Stimulated activated CD8-positive, alpha-beta memory T cell treated with anti-CD3 and anti-CD28 coated beads, Interleukin-2, amount 100 ng/mL, for 1 hour (primary cell): ENCODE data around the gene CCDC158.
"Not testable (repeated sequence)": the region's sequence is repeated elsewhere in the genome, so short reads cannot be mapped to it uniquely, and the experiment has no call there.

Source experiments
- DNase-seq, 2 donors: peaks; one replicate each; pipeline ENCODE4 v3.0.0-alpha.2; 2020; ENCODE audit warnings: low read depth in 2 of 2

CCDC158 gene

DNA sequence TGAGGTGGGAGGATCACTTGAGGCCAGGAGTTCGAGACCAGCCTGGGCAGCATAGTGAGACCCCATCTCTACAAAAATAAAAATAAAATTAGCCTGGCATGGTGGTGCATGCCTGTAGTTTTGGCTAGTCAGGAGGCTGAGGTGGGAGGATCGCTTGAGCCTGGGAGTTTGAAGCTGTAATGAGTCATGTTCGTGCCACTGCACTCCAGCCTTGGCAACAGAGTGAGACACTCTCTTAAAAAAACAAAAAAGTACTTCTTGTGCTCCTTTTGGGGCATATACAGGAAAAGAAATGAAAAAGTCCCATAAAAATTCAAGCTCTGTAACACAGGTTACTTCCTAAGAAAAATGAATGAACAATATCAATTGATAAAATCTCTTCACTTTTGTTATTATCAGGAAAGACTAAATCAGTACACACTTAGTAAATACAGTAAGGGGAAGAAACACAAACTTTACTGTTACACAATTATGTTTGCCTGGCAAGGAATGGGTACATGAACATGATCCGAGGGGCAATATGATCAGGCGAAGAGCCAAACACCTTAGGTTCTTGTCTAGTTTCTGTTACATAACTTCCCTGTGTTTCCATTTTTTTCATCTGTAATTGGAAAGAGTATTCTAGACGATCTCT, 46.9 kb downstream of the CCDC158 start:
- DNase-seq = no peak

DNA sequence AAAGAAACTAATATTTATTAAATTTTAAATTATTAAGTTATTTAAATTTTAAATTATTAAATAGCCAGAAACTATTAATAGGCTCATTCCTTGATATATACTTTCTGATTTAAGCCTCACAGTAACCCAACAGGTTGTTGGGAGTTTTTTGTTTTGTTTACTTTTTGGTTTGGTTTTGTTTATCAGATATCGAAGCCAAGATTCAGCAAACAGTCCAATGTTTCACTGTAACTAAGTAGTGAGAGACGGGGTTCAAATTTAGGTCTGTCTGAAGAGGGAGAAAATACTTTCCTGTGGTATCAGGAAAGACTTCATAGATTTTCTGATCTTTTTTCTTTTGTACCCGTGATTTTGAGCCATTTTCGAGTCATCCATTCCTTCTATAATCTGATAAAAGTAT, 54.2 kb downstream of the CCDC158 start:
- no peak for DNase-seq

DNA sequence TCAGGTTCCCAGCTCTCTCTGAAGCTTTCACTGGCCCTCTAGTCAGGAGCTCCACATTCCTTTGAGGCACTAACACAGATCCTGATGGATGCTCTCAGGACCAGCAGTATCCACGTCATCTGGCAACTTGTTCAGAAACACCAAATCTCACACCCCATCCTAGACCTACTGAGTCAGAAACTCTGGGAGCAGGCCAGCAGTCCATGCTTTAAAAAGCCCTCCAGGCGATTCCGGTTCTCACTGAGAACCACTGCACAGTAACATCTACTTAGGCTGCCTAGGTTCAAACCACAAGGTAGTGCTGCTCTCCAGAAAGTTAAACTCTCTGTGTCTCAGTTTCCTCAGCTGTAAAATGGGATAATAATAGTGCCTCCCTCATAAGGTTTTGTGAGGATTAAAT, 55.3 kb downstream of the CCDC158 start:
- no peak for DNase-seq

DNA sequence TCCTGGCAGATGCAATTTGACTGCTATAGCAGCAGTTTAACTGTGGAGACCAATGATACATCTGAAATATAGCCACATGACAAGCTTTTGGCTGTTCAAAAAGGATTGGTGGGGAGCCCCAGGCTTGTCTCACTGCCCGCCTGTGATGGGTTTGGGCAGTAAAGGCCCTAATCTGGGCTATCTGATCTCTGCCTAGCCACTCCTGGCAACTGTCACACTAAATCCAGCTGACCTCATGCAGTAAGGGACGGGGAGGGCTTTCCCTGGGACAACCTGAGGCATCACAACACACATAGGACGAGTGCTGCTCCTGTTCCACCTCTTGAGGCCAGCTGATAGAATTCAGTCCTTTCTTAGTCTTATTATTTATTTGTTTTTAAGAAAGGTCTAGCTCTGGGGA, 56.2 kb downstream of the CCDC158 start:
- DNase-seq = no peak

DNA sequence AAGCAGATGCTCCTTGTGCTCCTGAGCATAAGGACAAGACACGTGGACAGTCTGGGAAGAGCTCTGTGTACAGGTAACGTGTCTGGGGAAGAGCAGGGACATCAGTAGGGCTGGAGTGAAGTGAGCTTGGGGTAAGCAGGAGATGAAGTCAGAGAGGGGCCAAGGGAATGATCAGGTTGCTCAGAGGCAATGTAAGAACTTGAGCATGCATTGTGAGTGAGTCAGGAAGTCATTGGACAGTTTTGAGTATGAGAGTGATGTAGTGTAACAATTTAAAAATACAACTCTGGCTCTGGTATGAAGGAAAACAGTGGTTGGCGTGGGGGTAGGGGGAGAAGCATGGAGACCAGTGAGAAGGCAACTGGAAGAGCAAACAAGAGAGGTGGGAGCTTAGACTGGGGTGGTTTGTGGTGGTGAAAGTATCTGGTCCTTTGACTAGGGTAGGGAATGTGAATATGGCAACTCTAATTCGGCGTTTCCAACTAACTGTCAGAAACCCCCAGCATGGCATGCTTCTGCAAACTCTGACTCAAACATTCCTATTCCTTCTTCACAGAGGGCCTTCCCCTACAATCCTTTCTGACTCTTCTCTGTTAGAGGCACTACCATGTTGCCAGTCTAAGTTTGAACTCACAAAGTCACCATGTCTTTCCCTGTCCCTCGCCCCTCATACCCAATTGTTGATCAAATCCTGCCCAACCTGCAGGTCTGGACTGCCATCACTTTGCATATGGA, 57.2 kb downstream of the CCDC158 start:
- no peak for DNase-seq

DNA sequence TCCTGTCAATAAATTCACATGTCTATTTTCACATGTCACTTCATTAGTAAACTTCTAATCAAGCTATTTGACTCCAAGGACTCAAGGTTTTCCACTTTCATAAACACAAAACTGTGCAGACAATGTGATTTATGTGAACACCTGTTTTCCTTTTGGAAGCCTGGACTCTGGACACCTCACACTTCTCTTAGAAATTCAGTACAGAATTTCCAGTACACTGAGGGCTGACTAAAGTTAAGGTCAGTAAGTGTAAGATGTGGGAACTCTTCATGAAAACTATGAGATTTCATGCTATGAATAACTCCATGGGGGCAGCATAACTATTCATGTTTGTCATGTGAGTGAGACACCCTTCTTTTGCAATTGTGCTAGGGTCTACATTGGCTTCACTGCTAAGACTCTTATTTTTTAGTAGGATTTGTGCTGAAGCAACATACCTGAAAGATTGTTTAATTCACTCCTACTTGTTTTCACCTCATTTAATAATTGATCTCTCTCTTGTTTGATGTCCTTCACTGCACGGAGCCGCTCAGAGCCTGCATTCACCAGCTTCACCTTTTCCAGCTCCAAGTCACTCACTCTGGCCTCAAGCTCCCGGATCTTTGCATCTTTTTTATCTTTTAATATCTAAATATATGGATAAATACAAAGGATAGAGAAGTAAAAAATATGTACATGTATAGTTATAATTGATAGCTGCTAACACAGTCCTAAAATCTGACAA, 59.1 kb downstream of the CCDC158 start:
- no peak for DNase-seq

DNA sequence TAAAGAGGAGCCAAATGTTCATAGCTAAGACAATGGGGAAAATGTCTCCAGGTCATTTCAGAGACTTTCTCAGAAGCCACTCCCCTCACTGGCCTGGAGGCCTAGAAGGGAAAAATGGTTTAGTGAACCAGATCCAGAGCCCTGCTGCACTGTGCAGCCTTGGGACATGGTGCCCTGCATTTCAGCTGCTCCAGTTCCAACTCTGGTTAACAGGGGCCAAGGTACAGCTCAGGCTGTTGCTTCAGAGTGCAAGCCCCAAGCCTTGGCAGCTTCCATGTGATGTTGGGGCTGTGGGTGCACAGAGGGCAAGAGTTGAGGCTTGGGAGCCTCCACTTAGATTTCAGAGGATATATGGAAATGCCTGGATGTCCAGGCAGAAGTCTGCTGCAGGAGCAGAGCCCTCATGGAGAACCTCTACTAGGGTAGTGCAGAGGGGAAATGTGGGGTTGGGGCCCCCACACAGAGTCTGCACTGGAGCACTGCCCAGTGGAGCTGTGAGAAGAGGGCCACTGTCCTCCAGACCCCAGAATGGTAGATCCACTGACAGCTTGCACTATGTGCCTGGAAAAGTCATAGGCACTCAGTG, 61.0 kb downstream of the CCDC158 start:
- DNase-seq = not testable (repeated sequence)

DNA sequence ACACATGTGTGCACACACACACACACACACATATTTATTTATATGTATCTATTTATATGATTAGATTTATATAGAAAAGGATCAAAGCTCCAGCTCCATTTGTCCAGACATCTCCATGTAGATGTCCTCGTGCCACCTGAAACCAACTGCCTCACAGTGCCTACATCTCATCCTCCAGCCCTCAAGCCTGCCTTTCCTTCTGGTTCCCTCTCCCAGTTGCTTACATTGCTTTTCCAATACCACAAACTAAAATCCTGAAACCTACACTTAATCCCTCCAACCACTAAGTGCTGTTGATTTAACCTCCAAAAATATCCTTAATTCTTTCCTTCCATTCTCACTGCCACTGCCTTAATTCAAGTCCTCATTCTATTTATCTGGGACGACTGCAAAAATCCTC, 63.0 kb downstream of the CCDC158 start:
- DNase-seq = no peak

DNA sequence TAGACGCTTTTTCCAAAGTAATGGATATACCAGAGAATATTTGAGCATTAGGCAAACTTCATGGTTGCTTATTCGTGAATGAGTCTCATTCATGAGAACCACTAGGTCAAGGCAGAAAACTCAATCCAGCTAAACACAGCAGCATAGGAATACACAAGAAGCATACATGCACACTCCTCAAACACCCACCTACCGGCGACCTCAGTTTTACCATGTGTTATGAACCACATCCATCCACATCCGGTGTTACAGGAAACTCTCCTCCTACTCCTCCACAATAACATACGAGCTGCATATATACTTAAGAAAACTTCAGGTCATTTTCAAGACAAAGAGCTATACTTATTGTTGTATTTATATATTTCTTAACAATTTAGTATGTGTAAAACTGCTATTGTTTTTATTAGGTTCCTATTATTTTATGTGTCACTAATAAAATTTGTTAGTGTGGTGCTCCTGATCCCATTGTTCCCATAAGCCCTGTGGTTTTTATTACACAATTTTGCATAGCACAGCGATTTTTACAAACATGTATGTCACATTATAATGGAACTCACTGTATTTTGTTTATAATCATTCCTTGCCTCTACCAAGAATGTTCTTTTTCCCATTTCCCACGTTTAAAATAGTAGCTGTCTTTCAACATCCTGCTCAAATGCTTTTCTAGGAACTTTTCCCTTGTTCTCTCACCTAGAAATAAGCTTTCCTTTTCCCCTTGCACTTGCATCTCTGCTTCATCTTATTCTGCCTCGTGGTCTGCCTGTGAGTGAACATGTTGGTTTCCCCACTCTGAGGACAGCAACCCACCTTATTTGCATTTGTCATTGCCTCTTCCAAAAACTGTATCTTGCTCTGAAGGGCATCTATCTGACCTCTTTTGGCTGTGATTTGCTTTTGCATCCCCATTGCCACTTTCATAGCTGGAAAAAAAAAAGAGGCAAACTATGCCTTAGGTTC, 66.1 kb downstream of the CCDC158 start:
- peak in 1 of 2 donors; percentile 3 for DNase-seq

DNA sequence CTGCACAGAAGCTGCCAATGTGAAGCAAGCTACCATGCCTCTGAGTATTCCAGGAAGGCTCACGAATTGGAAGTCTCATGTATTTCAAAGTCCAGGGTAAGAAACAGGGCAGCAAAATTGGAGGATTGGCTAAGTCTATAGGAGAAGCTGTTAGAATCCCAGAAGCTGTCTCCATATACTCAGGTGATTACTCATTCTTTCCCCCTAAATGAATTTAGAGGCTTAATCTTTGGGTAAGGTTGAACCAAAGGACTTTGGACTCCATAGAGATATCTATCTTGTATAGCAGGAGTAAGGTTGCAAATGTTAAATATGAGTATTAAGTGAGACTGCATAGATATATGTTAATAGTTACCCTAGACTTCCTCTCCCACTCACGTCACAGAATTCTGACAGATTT, 78.1 kb downstream of the CCDC158 start:
- no peak for DNase-seq

DNA sequence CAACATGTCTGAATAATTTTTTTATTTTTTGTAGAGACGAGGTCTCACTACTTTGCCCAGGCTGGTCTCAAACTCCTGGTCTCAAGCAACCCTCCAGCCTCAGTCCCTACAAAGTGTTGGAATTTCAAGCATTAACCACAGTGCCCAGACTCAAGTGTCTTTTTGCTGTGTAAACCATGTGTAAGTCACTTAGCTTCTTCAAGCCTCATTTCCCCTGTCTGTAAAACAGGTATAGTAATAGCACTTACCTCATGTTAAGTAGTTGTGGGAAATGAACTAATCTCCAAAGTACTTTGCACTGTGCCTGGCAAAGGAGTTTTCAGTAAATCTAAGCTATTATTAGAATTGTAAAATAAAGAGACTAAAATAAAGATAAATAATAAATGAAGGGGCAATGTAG, 78.8 kb downstream of the CCDC158 start:
- DNase-seq = no peak

DNA sequence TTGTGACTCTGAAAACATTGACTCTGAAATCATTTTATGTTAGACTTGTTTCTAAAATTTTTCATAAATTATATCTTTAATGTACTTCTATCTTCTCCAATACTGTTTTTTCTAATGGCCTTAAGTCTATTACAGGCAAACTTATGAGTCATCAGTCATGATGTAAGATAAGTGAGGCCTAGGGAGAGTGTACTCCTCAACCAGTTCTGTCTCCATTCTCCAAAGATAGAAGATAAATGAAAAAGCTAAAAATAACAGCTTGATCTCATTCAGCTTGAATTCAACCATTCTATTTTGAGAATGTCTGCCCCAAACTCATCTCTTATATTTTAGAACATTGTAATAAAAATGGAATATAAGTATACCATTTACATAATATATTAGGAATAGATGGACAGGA, 79.9 kb downstream of the CCDC158 start:
- no peak for DNase-seq

DNA sequence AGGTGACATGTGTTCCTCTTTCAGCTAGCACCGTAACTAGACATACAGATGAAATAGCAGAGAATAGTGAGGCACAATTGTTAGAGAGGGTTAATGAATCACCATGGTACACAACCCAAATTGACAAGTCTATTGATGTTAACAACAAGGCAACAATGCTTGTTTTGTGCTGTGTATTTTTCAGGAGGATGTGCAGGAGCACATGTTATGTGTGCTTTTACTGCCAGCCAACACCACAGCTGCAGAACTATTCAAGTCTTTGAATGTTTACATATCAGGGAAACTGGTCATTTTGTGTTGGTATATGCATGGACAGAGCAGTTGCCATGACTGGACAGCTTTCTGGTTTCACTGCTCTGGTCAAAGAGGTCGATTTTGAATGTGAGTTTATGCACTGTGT, 81.6 kb downstream of the CCDC158 start:
- DNase-seq = no peak

DNA sequence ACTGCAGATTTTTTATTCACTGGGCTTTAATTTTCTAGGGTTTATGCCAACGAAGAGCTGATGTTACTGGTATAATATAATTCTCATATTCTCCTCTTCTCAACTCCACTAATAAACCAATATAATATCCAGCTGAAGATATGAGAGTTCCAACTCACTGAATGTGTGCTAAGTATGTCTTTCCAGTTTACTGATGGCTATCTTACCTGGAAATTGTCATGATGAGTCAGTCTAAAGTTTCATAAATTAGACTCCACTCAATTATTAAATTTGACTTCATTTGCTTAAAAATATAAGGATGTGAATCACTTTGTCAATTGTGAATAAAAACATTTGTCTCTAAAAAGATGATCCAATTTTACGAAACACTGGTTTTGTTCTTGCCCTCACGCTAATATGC, 86.1 kb downstream of the CCDC158 start:
- DNase-seq = no peak

DNA sequence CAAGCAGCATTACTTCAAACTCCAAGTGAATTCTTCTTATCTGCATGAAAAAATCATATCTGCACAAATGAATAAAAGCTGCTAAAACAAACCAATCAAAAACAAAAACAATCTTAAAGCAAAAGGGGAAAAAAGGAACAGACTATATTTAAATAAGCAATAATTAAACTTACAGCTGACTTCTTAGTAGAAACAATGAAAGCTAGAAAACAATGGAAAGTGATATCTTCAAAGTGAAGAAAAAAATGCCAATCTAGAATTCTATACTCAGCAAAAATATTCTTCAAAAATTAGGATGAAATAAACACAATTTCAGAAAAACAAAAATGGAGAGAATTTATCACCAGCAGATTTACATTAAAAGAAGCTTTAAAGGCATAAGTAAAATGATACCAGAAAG, 94.4 kb downstream of the CCDC158 start:
- DNase-seq = no peak

DNA sequence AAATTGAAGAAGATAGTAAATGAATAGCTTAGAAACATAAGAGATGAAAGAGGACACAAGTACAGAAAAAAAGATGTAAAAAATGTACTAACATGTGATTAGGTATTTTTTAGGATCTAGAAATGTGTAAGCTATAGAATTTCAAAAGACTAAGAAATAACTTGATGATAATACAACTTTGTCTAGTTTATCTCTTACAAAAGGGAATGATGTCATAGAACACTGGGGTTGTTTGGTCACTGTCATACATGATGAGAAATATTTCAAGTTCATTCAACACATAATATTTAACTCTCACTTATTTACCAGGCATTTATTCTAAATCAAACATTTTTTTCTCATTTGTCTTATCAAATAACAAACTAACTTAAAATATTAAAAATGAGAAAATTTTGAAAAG, 95.9 kb downstream of the CCDC158 start:
- no peak for DNase-seq

DNA sequence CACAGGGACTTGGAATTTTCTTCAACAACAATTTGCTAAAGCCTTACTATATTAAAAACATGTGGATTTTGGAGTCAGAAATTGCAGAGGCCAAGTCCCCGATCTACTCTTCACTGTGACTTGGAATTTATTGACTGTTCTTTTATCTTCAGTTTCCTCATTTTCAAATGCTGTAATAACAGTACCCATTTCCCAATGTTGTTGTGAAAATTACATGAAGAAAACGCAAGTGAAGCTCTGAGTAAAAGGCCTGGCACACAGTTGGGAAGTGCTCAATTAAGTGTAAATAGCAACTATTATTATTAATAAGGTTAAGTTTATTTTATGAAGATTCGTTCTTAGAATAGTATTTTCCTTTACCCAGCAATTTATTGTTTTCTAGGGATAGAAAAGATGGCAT, 98.7 kb downstream of the CCDC158 start:
- no peak for DNase-seq

DNA sequence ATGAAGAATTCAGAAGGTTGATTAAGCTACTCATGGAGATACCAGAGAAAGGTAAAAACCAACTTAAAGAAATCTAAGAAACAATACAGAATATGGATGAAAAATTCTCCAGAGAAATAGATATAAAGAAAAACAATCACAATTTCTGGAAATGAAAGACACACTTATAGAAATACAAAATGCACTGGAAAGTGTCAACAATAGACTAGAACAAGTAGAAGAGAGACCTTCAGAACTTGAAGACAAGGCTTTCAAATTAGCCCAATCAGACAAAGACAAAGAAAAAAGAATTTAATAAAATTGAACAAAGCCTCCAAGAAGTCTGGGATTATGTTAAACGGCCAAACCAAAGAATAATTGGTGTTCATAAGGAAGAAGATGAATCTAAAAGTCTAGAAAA, 104.8 kb downstream of the CCDC158 start:
- DNase-seq = no peak

DNA sequence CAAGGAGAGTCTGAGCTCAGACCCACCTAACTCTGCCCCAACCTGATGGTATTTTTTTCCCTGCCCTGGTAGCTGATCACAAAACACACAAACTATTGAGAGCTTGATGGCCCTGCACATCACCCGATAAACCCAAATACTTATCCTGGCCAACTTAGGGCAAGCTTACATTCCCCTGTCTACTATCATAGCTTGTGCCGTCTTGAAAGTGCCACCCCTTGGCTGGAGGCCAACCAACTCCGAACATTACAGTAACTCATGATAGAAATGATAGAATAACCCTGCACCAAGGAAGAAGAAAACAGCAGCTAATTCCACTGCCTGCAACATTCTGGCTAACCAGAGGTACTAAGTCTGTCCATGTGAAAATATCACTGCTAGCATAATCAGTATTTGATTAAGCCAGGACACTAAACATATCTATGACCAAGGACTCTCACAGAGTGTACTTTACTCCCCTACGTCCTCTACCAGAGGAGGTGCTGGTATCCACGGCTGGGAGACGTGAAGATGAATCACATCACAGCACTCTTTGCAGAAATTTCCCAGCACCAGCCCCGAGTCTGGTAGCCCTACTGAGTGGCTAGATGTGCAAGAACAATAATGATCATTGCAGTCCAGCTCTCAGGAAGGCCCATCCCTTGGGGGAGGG, 105.5 kb downstream of the CCDC158 start:
- DNase-seq = no peak

DNA sequence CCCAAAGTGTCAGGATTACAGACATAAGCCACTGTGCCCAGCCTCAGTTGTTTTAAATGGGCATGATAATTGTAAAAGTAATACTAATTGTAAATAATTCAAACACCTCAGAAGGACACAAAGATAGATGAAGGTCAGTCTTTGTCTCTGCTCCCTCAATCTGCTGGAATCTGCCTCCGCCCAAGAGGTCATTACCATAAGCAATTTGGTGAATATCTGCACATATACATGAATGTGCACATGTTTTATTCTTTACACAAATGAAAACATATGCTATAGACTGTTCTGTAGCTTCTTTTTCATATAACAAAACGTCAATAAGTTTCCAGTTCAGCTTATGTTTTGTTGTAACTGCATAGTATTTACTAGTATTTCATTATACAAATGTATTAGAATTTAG, 107.4 kb downstream of the CCDC158 start:
- no peak for DNase-seq

DNA sequence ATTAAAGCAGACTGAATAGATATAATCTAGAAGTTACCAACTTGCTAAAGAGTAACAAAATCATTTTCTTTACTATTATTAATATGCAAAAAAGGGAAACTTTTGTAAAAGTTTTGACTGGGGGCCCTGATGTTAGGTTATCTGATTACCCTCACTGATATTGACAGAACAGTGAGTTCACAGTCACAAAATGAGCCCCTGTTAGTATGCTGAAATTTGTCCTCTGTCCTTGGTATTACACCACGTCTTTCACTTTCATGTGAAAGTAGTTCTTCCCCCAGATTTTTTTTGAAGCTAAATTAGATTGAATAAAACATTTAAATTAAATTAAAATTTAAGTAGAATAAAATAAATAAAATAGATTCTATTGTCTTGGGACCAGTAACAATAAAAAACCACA, 108.5 kb downstream of the CCDC158 start:
- DNase-seq = no peak
